IPS DF 4.7 (cell line): ENCODE results near the gene TMEM109.

ENCODE experiments used
- DNase-seq: peaks from one replicate; pipeline ENCODE4 v3.0.0-alpha.2; 2013; ENCODE audit warnings: low spot score; ENCODE audit errors: extremely low read depth

TMEM109 gene

DNA sequence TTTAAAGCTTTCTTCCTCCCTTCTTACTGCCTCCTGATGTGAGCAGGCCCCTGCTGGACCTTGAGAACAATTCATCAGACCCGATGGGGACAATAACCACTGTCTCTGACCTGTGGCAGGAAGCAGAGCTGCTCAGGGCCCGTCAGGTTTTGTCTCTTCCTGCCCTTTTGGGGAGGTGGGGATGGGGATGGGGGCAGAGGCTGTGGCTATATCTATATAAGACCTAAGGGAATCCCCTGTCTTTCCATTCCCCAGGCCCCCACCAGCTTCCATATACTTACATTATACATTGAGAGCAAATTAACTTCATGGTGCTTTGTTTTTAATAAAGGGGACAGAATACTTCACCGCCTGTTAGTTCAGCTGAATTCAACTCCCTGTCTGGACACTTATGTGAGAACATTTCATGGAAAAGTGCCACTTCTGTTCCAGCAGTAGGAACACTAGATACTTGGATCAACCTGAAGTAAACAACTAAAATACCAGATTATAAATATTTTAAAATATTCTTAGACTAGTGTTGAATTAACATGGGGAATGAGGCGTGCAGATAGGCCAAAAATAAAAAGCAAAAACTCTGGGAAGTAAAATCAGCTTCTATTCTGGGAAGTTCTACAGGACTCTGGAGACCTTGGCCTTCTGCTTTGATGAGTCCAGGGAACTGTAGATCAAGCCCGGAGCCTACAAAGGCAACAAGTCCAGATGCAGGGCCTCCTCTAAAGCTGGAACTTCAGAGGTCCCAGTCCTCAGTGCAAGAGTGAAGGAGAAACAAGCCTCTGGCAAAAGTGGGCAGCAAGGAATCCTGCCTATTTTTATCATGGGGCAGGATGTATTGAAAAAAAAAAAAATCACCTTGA is 35.5 kb upstream of the TMEM109 start:
- DNase-seq, result no peak

GRCh38 chr11:60879104-60879503 is 34.9 kb upstream of the TMEM109 start:
- no peak for DNase-seq

GRCh38 chr11:60879971-60880588 is 33.9 kb upstream of the TMEM109 start:
- no peak for DNase-seq

- no peak for DNase-seq
These were observed 33.2 kb upstream of the TMEM109 start for GRCh38 chr11:60880643-60881282.

- no peak for DNase-seq
These were observed 26.4 kb upstream of the TMEM109 start for GRCh38 chr11:60887556-60887955.

GRCh38 chr11:60889869-60890311 is 24.1 kb upstream of the TMEM109 start:
- no peak for DNase-seq

GRCh38 chr11:60890696-60891095 is 23.3 kb upstream of the TMEM109 start:
- DNase-seq, result no peak

GRCh38 chr11:60891103-60891741 is 22.7 kb upstream of the TMEM109 start:
- no peak for DNase-seq

DNA sequence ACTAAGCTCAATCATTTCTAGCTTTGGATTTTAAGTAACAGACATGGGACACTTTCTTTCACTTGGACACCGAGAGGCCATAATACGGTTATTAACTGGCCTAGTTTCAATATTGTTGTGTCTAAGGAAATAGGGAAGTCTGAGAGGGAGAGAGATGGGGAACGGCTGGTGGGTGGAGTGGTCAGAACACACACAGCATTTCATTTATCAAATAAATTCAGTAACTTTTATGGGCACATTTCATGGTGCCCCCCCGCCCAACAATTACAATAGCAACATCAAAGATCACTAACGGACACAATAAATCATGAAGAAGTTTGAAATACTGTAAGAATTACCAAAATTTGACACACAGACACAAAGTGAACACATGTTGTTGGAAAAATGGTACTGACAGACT is 18.3 kb upstream of the TMEM109 start:
- no peak for DNase-seq

GRCh38 chr11:60897496-60897895 is 16.5 kb upstream of the TMEM109 start:
- DNase-seq, result no peak

GRCh38 chr11:60899046-60899936 is 14.7 kb upstream of the TMEM109 start:
- DNase-seq, result no peak

DNA sequence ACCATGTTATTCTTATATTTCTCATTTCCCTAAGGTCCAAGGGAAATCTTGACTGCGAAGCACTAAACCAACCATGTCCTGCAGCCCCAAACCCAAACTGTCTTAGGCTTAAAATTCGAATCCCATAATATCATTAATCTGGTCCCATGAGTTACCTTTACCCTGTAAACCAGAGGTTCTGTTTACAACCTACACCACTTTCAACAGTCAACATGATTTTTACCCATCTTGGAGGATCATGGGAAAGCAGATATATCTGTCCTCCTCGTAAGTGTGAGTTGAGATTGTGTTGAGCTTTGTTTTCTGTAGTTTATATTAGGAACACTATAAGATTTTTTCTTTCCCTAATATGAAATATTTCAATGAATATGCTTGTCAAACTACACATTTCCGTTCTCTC is 14.0 kb upstream of the TMEM109 start:
- no peak for DNase-seq

DNA sequence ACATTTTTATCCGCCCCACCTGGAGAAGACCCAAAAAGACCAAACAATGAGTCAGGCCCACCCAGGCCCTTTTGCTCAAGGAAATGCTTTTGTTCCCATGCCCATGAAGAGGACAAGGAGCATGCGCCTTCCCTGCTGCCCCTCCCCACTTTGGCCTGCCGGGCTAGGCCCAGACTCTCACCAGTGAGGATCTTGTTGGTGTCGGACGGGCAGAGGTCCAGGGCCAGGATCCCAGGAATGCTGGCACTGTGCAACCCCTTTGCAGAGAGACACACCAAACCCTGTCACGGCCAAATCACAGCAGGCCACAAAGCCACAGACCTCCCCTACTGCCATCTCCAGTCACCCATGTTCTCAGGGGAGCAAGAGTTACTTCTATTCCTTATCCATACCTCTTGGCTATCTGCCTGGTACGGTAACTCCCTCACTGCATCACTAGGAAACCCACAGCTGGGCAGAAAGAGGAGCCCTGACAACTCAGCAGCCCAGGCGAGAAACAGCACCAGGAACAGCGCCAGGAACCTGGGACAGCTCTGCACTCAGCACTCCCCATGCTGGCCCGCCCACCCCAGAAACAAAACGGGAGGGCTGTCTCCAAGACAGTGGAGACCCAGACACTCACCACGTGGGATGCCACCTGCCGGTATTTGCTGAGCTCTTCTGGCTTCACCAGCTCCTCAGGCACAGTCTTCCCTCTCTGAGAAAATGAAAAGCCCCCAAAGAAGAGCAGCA is 13.1 kb upstream of the TMEM109 start:
- no peak for DNase-seq

DNA sequence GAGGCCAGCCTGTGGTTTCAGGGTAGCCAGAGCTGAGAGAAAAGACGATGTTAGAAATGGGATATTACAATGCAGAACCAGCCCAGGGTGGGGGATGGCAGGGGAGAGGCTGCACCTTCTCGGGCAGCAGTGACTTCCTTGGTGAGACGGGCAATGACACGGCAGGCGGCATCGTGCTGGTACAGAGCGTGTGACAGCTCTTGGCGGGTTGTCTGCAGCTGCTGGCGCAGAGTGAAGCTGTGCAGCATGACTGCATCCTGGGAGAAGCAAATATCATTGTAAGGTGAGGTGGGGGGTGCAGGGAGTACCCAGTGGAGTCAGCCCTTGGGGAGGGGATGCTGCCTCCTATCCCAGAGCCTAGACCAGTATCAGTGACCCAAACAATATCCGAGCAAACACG is 11.3 kb upstream of the TMEM109 start:
- DNase-seq, result no peak

DNA sequence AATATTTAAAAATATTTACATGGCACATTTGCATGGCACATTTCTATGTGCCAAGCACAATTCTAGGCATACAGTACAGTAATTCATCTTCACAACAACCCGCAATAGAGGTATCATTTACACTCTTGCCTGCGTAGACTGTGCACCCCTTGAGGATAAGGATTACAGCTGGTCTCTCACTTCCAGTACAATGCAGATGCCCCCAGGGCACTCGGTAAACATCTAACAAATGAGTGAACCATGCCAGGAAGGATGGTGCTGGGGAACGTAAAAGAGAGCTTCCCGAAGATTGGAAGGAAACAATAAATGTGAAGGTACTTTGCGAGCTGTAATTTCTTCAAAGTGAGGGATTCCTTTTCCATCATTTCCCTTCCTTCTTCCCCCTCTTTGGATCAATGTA is 8.9 kb upstream of the TMEM109 start:
- no peak for DNase-seq

DNA sequence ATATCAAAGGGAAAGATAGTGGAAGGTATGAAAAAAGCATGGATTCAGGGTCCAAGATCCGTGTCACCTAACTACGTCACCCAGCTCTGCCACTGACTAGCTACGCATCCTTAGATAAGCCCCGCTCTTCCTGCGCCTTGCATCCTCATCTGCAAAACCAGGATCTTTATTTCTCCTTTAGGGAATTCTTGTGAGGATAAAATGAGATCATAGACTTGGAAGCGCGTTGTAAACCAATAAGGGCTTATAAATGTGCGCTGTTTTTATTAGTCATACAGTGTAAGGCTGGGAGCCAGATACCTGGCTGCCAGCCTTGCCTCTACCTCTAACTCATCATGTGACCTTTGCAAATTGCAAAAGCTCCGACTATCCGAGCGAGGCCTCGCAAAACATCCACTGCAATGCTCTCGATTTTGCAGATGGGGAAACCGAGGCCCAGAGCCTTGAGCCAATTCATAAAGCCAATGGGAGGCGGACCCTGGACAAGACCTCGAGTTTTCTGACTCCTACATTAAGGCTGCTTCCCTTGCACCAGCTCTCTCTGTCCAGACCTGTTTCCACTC is 8.3 kb upstream of the TMEM109 start:
- no peak for DNase-seq

GRCh38 chr11:60906132-60906972 is 7.6 kb upstream of the TMEM109 start, which contains the start of gene PRPF19:
Gene PRPF19 (minus strand): TSS chr11:60906585. CDS start chr11:60906382, 203 bp downstream.
- no peak for DNase-seq

GRCh38 chr11:60908803-60909202 is 5.2 kb upstream of the TMEM109 start:
- no peak for DNase-seq
